A673 (cell line): ENCODE data around the gene CNTD1.

Experiments used
- CTCF ChIP-seq: fragments of 300-800, 200-600 bp; sonication (generic); conservative IDR thresholded peaks from 2 replicates; pipeline ENCODE4 v1.5.1; 2017; ENCODE audit warnings: low read depth, mild to moderate bottlenecking, antibody characterized with exemption, low read length, moderate library complexity, mixed read lengths
- EZH2 ChIP-seq: fragments of 200-600 bp; sonication (generic); IDR thresholded peaks from 2 replicates; pipeline ENCODE4 v1.6.1; 2017; ENCODE audit warnings: borderline replicate concordance, low read depth, mild to moderate bottlenecking, mixed read lengths, antibody characterized with exemption, low read length; ENCODE audit not compliant: poor library complexity, severe bottlenecking

DNA sequence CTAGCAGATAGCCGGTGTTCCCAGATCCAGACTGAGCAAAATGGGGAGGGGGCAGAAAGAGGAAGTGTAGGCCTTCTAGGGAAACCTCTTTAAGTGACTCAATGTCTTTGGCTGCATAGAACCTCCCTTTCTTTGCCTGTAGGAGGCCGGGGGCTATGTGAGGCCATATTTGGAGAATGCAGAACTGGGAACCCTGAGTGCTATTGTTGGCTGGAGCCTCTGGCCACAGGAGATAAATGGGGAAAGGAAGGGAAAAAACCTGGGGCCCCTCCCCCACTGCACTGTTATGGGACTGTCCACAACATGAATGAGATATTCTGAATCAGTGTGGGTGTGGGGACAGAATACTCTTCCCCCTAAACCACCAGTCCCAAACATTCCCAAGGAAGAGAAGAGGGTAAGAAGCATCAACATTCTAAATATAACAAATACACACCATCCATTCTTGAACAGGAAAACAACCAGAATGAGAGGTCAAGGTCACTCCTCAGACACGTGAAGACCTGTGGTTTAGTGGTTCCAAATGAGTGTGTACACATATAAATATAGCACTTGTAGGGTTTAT, 23.0 kb upstream of the CNTD1 start:
- no peak for TF ChIP-seq CTCF
- TF ChIP-seq EZH2: no peak
